LNCaP clone FGC (cell line): ENCODE measurements around the gene INTS3.
A peak's percentile ranks its signal among the peaks of the same experiment; 100 is the strongest.

Source experiments
- DNase-seq: peaks from one replicate; pipeline ENCODE4 v3.0.0-alpha.2; 2011; ENCODE audit warnings: low read depth
- H3K4me3 ChIP-seq: 2 replicates; pipeline ENCODE4 v1.5.1; 2011; ENCODE audit warnings: mild to moderate bottlenecking, low read depth, low read length, control low read depth
- CTCF ChIP-seq: IDR thresholded peaks from 2 replicates; pipeline ENCODE4 v1.5.1; 2012; ENCODE audit warnings: mild to moderate bottlenecking; ENCODE audit not compliant: control insufficient read depth, insufficient read depth; ENCODE audit errors: extremely low read depth

Gene INTS3

DNA sequence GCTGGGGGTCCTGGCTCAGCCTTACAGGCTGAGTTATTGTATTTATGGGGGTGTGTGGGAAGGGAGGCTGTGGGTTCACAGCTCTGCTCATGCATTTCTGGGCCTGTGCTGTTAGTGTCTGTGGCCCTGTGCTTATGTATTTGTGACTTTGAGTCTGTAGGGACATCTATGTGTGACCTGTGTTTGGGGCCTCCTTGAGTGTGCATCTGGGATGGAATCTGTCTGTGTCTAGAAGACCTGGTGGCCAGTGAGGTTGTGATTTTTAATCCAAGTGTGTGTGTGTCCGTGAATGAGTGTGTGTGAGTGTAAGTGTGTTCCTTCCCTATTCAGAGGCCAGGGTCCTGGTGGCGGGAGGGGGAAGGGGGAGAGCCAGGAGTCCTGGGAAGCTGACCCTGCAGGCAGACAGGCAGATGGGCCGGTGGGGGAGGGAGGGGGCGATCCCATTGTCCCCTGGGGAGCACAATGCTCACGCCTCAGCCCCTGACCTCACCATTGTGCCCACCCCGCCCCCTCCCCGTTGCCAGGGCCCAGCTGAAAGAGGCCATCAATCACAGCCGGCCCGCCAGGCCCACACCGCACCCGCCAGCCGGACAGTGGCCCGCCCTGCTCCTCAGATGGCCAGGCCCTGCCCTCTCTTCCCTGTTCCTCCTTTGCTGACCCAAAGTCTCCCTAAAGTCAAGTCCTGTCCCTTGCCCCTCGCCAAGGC lies 66.9 kb downstream of the INTS3 start:
- no peak for TF ChIP-seq CTCF
- DNase-seq, result no peak
- no peak overlapping the region for H3K4me3 ChIP-seq

DNA sequence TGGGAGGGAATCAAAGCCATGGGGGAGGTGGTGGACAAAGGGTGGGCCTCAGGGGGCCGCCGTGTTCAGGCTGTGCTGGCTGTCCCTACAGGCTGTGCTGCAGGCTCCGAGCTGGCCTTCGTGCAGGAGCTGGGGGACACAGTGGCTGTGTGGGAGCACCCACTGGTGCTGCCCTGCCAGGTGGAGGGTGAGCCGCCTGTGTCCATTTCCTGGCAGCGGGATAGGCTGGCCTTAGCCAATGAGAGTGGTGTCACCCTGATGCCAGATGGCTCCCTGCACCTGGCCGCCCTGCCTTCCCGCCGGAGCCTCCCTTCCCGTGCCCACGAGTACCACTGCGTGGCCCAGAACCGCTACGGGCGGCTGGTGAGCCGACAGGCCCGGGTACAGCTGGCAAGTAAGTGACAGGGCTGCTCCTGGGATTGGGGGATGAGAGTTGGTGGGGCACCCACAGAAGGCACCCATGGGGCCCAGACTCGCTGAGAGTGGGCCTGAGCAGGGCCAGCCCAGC lies 67.5 kb downstream of the INTS3 start:
- DNase-seq, result no peak
- TF ChIP-seq CTCF, result no peak
- H3K4me3 ChIP-seq, result no peak overlapping the region

DNA sequence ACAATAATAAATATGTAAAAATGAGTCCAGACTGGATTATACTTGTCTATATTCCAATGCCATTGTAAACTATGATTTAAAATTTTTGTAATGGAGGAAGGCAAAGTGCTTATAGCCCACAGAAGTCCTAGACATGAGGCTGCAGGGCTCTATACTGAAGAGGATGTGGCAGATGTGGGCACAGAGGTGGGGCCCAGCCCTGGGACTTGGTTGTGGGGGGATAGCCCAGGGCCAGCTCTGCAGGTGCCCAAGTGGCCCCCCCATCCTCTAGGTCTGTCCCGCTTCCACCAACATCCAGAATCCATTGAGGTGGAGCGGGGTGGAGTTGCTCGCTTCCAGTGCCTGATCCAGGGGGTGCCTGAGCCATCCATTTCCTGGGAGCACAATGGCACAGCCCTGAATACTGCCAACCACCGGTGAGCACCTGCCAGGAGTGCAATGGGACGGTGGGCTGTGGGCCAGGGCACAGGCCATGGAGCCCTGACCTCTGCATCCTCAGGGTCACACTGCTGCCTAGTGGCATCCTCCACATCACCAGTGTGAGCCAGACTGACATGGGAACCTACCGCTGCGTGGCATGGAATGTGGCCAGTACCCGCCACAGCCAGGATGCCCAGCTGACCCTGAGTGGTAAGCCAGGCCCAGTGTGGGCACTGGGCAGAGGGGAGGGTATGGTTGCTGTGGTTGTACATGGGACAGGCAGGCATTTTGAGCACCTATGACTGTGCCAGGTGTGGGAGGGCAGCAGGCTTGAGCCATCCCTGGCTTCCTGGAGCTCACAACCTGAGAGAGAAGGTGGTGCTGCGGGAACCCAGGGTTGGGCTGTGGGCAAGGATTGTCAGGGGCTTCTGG lies 68.3 kb downstream of the INTS3 start:
- DNase-seq, result no peak
- H3K4me3 ChIP-seq, result no peak overlapping the region
- TF ChIP-seq CTCF, result no peak

GRCh38 chr1:153796786-153797659 lies 69.2 kb downstream of the INTS3 start:
- peak; percentile 53 for DNase-seq
- H3K4me3 ChIP-seq, result no peak overlapping the region
- TF ChIP-seq CTCF, result peak; percentile 85

DNA sequence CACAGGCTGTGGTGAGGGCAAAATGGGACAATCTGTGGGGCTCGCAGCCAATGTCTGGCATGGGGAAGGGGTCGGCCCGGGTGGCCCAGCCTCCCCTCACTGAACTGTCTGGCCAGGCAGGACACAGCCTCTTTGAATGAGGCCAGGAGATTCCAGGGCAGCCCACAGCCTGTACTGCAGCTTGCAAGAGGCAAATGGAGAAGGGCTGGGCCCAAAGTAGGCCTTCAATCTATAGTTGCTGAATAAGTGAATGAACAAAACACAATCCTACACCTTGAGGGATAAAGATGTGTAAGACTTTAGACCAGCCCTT lies 70.6 kb downstream of the INTS3 start:
- no peak for DNase-seq
- TF ChIP-seq CTCF, result no peak
- no peak overlapping the region for H3K4me3 ChIP-seq

DNA sequence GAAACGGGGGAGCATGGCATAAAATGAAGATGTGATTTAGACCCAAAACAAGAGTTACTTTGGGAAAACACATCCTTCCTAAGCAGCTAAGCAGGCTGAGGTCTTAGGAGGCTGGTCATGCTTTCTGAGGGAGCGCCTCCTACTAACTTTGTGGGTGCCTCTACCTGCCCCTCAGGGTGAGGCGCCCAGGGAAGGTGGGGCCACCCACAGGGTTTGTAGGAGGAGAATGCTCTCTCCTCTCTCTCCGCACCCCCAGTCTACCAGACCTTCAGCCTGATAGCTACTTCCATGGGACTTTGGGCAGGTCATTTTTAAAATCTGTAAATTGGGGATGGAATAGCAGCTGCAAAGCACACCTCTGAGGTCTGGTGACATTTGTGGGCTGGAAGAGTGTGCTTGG lies 71.2 kb downstream of the INTS3 start:
- TF ChIP-seq CTCF, result no peak
- DNase-seq, result no peak
- H3K4me3 ChIP-seq, result no peak overlapping the region
